ENCODE results near the gene CRY2.

CRY2 gene

DNA sequence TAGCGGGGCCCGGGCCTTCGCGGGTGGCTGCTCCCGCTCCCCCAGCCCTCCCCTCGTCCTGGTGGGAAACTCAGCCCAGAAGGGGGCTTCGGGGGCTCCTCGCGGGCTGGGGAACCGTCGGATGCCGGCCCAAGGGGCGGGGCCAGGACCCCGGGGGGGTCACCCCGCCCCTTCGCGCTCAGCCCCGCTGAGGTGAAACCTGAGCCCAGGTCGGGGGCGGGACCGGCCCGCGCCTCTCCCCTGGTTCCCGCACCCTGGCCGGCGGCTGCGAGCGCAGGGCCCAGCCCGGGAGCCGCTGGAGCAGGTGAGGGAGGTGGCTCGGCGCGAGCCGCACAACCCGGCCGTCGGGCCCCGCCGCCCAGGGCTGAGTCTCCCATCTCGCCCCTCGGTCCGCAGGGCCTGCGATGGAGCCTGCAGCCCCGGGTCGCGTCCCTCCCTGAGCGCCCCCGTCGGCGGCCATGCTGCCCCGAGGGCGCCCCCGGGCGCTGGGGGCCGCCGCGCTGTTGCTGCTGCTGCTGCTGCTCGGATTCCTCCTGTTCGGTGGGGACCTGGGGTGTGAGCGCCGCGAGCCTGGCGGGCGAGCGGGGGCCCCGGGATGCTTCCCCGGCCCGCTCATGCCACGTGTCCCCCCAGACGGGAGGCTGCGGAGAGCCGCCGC lies 75.3 kb downstream of the CRY2 start, which contains the start of gene LARGE2:
Gene LARGE2 (plus strand): TSS at position 232 of the 658 bp plus-strand sequence. CDS start 227 bp downstream, at position 459.
- no peak within 1 kb of the TSS for H3K4me3 ChIP-seq (ENCODE audit: low read depth, low read length)
- TF ChIP-seq, protein P1, sequence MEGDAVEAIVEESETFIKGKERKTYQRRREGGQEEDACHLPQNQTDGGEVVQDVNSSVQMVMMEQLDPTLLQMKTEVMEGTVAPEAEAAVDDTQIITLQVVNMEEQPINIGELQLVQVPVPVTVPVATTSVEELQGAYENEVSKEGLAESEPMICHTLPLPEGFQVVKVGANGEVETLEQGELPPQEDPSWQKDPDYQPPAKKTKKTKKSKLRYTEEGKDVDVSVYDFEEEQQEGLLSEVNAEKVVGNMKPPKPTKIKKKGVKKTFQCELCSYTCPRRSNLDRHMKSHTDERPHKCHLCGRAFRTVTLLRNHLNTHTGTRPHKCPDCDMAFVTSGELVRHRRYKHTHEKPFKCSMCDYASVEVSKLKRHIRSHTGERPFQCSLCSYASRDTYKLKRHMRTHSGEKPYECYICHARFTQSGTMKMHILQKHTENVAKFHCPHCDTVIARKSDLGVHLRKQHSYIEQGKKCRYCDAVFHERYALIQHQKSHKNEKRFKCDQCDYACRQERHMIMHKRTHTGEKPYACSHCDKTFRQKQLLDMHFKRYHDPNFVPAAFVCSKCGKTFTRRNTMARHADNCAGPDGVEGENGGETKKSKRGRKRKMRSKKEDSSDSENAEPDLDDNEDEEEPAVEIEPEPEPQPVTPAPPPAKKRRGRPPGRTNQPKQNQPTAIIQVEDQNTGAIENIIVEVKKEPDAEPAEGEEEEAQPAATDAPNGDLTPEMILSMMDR (IDR thresholded peaks at IDR 0.05; ENCODE audit: low read depth, low read length): no peak
- TF ChIP-seq, protein P2, sequence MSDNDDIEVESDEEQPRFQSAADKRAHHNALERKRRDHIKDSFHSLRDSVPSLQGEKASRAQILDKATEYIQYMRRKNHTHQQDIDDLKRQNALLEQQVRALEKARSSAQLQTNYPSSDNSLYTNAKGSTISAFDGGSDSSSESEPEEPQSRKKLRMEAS (IDR thresholded peaks at IDR 0.05; ENCODE audit: low read depth, low read length): no peak
- TF ChIP-seq MYC (IDR thresholded peaks at IDR 0.05; ENCODE audit: low read depth, low read length) (no peak), POLR2A (IDR thresholded peaks at IDR 0.05; ENCODE audit: extremely low read depth, insufficient read length) (no peak)
- DNase-seq (ENCODE audit: low read depth): no peak

DNA sequence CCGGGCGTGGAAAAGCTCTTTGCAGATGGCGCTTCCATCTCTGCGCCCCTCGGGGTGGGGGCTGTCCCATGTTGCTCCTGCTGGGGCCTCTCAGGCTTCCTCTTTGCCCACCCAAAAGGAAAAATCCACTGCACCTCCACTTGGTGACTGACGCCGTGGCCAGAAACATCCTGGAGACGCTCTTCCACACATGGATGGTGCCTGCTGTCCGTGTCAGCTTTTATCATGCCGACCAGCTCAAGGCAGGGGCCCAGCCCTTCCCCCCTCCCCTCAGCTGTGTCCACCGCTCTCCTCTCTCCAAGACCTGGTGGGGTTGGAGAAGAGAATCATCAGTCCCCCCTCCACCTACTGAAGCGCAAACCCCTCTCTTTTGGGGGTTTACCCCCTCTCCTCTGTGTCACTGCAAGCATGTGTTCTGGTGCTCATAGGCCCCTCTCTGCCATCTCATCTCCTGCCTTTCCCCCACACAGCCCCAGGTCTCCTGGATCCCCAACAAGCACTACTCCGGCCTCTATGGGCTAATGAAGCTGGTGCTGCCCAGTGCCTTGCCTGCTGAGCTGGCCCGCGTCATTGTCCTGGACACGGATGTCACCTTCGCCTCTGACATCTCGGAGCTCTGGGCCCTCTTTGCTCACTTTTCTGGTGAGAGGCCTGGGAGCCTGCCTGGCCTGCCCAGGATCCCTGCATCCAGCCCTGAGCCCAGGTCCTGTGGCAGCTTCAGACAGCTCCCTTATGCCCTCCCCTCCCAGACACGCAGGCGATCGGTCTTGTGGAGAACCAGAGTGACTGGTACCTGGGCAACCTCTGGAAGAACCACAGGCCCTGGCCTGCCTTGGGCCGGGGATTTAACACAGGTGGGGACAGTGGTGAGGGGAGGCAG lies 77.0 kb downstream of the CRY2 start:
- TF ChIP-seq MYC (IDR thresholded peaks at IDR 0.05; ENCODE audit: low read depth, low read length) (no peak), POLR2A (IDR thresholded peaks at IDR 0.05; ENCODE audit: extremely low read depth, insufficient read length) (no peak)
- TF ChIP-seq, protein P1 (IDR thresholded peaks at IDR 0.05; ENCODE audit: low read depth, low read length): no peak
- TF ChIP-seq, protein P2 (IDR thresholded peaks at IDR 0.05; ENCODE audit: low read depth, low read length): no peak
- no peak overlapping the region for H3K4me3 ChIP-seq (ENCODE audit: low read depth, low read length)
- no peak for DNase-seq (ENCODE audit: low read depth)

DNA sequence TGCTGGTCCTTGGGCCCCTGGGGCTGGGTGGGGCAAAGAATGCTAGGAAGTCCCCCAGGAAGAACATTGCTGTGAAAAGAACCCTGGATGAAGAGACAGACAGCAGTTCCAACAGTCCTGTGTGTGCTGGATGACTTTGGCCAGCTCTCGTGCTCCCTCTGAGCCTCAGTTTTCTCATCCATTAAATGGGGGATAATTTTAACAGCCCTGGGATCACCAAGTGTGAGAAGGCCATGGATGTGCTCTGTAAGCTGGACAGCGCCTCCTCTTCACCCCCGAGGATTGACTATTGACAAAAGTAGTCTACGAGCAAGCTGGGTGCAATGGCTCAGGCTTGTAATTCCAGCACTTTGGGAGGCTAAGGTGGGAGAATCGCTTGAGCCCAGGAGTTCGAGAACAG lies 77.7 kb downstream of the CRY2 start:
- TF ChIP-seq, protein P2 (IDR thresholded peaks at IDR 0.05; ENCODE audit: low read depth, low read length): no peak
- TF ChIP-seq POLR2A (IDR thresholded peaks at IDR 0.05; ENCODE audit: extremely low read depth, insufficient read length) (no peak), MYC (IDR thresholded peaks at IDR 0.05; ENCODE audit: low read depth, low read length) (no peak)
- TF ChIP-seq, protein P1 (IDR thresholded peaks at IDR 0.05; ENCODE audit: low read depth, low read length): no peak
- no peak for DNase-seq (ENCODE audit: low read depth)
- H3K4me3 ChIP-seq (ENCODE audit: low read depth, low read length): no peak overlapping the region

DNA sequence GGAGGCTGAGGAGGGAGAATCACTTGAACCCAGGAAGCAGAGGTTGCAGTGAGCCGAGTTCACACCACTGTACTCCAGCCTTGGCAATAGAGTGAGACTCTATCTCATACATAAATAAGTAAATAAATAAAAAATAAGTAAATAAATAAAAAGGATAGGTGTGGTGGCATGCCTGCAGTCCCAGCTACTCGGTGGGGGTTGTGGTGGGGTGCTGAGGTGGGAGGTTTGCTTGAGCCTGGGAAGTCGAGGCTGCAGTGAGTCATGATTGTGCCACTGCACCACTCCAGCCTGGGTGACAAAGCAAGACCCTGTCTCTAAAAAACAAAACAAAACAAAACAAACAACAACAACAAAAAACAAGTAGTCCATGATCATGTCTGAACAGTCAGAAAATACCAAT lies 78.3 kb downstream of the CRY2 start:
- no peak for DNase-seq (ENCODE audit: low read depth)
- no peak for TF ChIP-seq POLR2A (IDR thresholded peaks at IDR 0.05; ENCODE audit: extremely low read depth, insufficient read length)
- TF ChIP-seq, protein P1 (IDR thresholded peaks at IDR 0.05; ENCODE audit: low read depth, low read length): no peak
- TF ChIP-seq, protein P2 (IDR thresholded peaks at IDR 0.05; ENCODE audit: low read depth, low read length): no peak
- TF ChIP-seq MYC (IDR thresholded peaks at IDR 0.05; ENCODE audit: low read depth, low read length): no peak
- H3K4me3 ChIP-seq (ENCODE audit: low read depth, low read length): no peak overlapping the region

DNA sequence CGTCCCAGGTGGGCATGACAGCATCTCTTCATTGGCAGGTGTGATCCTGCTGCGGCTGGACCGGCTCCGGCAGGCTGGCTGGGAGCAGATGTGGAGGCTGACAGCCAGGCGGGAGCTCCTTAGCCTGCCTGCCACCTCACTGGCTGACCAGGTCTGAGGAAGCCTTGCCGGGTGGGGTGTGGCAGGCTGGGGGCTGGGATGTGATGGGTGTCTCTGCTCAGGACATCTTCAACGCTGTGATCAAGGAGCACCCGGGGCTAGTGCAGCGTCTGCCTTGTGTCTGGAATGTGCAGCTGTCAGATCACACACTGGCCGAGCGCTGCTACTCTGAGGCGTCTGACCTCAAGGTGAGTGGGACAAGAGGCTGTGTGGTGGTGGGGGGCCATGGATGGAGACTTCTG lies 78.7 kb downstream of the CRY2 start:
- DNase-seq (ENCODE audit: low read depth): no peak
- TF ChIP-seq, protein P2 (IDR thresholded peaks at IDR 0.05; ENCODE audit: low read depth, low read length): no peak
- TF ChIP-seq POLR2A (IDR thresholded peaks at IDR 0.05; ENCODE audit: extremely low read depth, insufficient read length): no peak
- no peak for TF ChIP-seq MYC (IDR thresholded peaks at IDR 0.05; ENCODE audit: low read depth, low read length)
- TF ChIP-seq, protein P1 (IDR thresholded peaks at IDR 0.05; ENCODE audit: low read depth, low read length): no peak
- H3K4me3 ChIP-seq (ENCODE audit: low read depth, low read length): no peak overlapping the region
